IMR-90 (cell line): ENCODE measurements around the gene FMO2. TPM values are rescaled to one million over a fixed set of nuclear protein-coding genes. Genes with fewer than 3 reads are reported as not detected.

ENCODE experiments used
- ATAC-seq: fragments of 200-7000 bp; cut with Tn5 transposase; 2 replicates; pipeline ENCODE4 v1.9.1; 2020; ENCODE audit warnings: low read depth, mild to moderate bottlenecking, moderate library complexity
- BruUV-seq: library from RNA; stranded (reverse); fragments of 400-500 nt; replicated peaks from 2 replicates; lab custom pipeline; 2021; lab: Mats Ljungman, UMichigan
- CTCF ChIA-PET: fragments of 300-600 bp; formaldehyde crosslinking; extraction: SDS; loops from one replicate; lab custom pipeline; 2021; ENCODE audit warnings: antibody characterized with exemption; lab: Yijun Ruan, JAX
- POLR2A ChIA-PET: fragments of 300-600 bp; sonication (Branson Sonifier 250); formaldehyde crosslinking; loops from one replicate; lab custom pipeline; 2022; ENCODE audit warnings: antibody characterized with exemption; ENCODE audit not compliant: unreplicated experiment; lab: Charles Lee
- DNase-seq: peaks from one replicate; pipeline ENCODE4 v3.0.0; 2013
- H2AFZ ChIP-seq: replicated peaks from 2 replicates; pipeline ENCODE3; 2013; ENCODE audit warnings: low read length, mild to moderate bottlenecking; ENCODE audit not compliant: poor library complexity
- H2AK5ac ChIP-seq: 2 replicates; pipeline ENCODE4 v1.6.1; 2013; ENCODE audit warnings: low read depth, low read length, inconsistent platforms
- H2AK9ac ChIP-seq: replicated peaks from 2 replicates; pipeline ENCODE3; 2013; ENCODE audit warnings: mild to moderate bottlenecking, low read depth, low read length, moderate library complexity; ENCODE audit not compliant: poor library complexity
- H2BK120ac ChIP-seq: 2 replicates; pipeline ENCODE4 v1.6.1; 2013; ENCODE audit warnings: low read depth, low read length, inconsistent platforms
- H2BK15ac ChIP-seq: 3 replicates; pipeline ENCODE4 v1.6.1; 2013; ENCODE audit warnings: low read depth, low read length, inconsistent platforms
- H2BK20ac ChIP-seq: 2 replicates; pipeline ENCODE4 v1.6.1; 2013; ENCODE audit warnings: low read depth, mild to moderate bottlenecking, inconsistent platforms, low read length, moderate library complexity
- H2BK5ac ChIP-seq: 2 replicates; pipeline ENCODE4 v1.6.1; 2013; ENCODE audit warnings: mild to moderate bottlenecking, low read depth, low read length, inconsistent platforms; ENCODE audit not compliant: poor library complexity, severe bottlenecking
- H3K14ac ChIP-seq: replicated peaks from 2 replicates; pipeline ENCODE4 v1.6.1; 2013; ENCODE audit warnings: low read depth, low read length, inconsistent platforms
- H3K18ac ChIP-seq: 2 replicates; pipeline ENCODE4 v1.6.1; 2013; ENCODE audit warnings: low read depth, low read length, control low read depth
- H3K23ac ChIP-seq: 2 replicates; pipeline ENCODE4 v1.6.1; 2013; ENCODE audit warnings: low read depth, low read length, inconsistent platforms
- H3K27ac ChIP-seq: 2 replicates; pipeline ENCODE4 v1.5.1; 2013; ENCODE audit warnings: mild to moderate bottlenecking, control low read depth, low read length; ENCODE audit not compliant: insufficient read depth
- H3K27me3 ChIP-seq: 2 replicates; pipeline ENCODE4 v1.6.1; 2013; ENCODE audit warnings: low read length; ENCODE audit not compliant: control insufficient read depth, insufficient read depth
- H3K36me3 ChIP-seq: 2 replicates; pipeline ENCODE4 v1.6.1; 2013; ENCODE audit warnings: low read length, mixed read lengths; ENCODE audit not compliant: control insufficient read depth, insufficient read depth
- H3K4ac ChIP-seq: 2 replicates; pipeline ENCODE4 v1.6.1; 2013; ENCODE audit warnings: low read depth, low read length, inconsistent platforms
- H3K4me1 ChIP-seq: 2 replicates; pipeline ENCODE4 v1.6.1; 2013; ENCODE audit warnings: low read length, mixed read lengths; ENCODE audit not compliant: control insufficient read depth, insufficient read depth
- H3K4me2 ChIP-seq: 2 replicates; pipeline ENCODE4 v1.6.1; 2013; ENCODE audit warnings: low read depth, mild to moderate bottlenecking, control low read depth, low read length, moderate library complexity
- H3K4me3 ChIP-seq: 2 replicates; pipeline ENCODE4 v1.5.1; 2013; ENCODE audit warnings: low read depth, mild to moderate bottlenecking, control low read depth, low read length, moderate library complexity; ENCODE audit not compliant: insufficient read depth
- H3K56ac ChIP-seq: 2 replicates; pipeline ENCODE4 v1.6.1; 2013; ENCODE audit warnings: low read length, inconsistent platforms; ENCODE audit not compliant: insufficient read depth; ENCODE audit errors: extremely low read depth
- H3K79me1 ChIP-seq, 2 experiments: 2 replicates each; pipeline ENCODE4 v1.6.1; 2013; ENCODE audit warnings: low read length in 2 of 2, inconsistent platforms in 1 of 2, low read depth in 1 of 2
- H3K9ac ChIP-seq: 2 replicates; pipeline ENCODE4 v1.6.1; 2013; ENCODE audit warnings: low read depth, low read length, control low read depth
- H3K9me1 ChIP-seq: 2 replicates; pipeline ENCODE4 v1.6.1; 2013; ENCODE audit warnings: low read length, inconsistent platforms; ENCODE audit not compliant: insufficient read depth
- H3K9me3 ChIP-seq: 2 replicates; pipeline ENCODE4 v1.6.1; 2013; ENCODE audit warnings: low read length; ENCODE audit not compliant: control insufficient read depth, insufficient read depth
- H4K20me1 ChIP-seq: 2 replicates; pipeline ENCODE4 v1.6.1; 2013; ENCODE audit warnings: low read length, inconsistent platforms; ENCODE audit not compliant: insufficient read depth
- H4K5ac ChIP-seq: 2 replicates; pipeline ENCODE4 v1.6.1; 2013; ENCODE audit warnings: mild to moderate bottlenecking, low read depth, low read length, control low read depth
- H4K8ac ChIP-seq, 2 experiments: 2 replicates each; pipeline ENCODE4 v1.6.1; 2013; ENCODE audit warnings: low read depth in 2 of 2, low read length in 2 of 2, control low read depth in 1 of 2, inconsistent platforms in 1 of 2
- H4K91ac ChIP-seq: 2 replicates; pipeline ENCODE4 v1.6.1; 2013; ENCODE audit warnings: low read depth, low read length, inconsistent platforms; ENCODE audit not compliant: insufficient read depth
- BHLHE40 ChIP-seq: fragments of 150-350 bp; IDR thresholded peaks from 2 replicates; pipeline ENCODE4 v1.6.1; 2016; ENCODE audit warnings: mild to moderate bottlenecking, low read depth, low read length
- CEBPB ChIP-seq: IDR thresholded peaks from 2 replicates; pipeline ENCODE4 v1.6.1; 2012; ENCODE audit warnings: low read depth, low read length, improper control_type of control experiment
- CHD1 ChIP-seq: IDR thresholded peaks from 2 replicates; pipeline ENCODE4 v1.6.1; 2012; ENCODE audit warnings: low read depth, low read length, improper control_type of control experiment
- FOS ChIP-seq: fragments of 150-350 bp; IDR thresholded peaks from 2 replicates; pipeline ENCODE4 v1.6.1; 2016; ENCODE audit warnings: low read depth, low read length
- MAFK ChIP-seq: IDR thresholded peaks from 2 replicates; pipeline ENCODE4 v1.6.1; 2012; ENCODE audit warnings: low read depth, low read length, improper control_type of control experiment
- NFE2L2 ChIP-seq: fragments of 150-350 bp; IDR thresholded peaks from 2 replicates; pipeline ENCODE4 v1.6.1; 2016; ENCODE audit warnings: low read depth, mild to moderate bottlenecking, low read length
- RAD21 ChIP-seq: IDR thresholded peaks from 2 replicates; pipeline ENCODE4 v1.6.1; 2012; ENCODE audit warnings: low read length, improper control_type of control experiment
- RFX5 ChIP-seq: IDR thresholded peaks from 2 replicates; pipeline ENCODE4 v1.8.0; 2012; ENCODE audit warnings: low read depth, mild to moderate bottlenecking, low read length, moderate library complexity
- dilution Hi-C: fragments of 300-500 bp; cut with HindIII; formaldehyde crosslinking; loops from one replicate; pipeline ENCODE4 v1.14.3; 2018; ENCODE audit warnings: low sequenced_read_pairs; ENCODE audit not compliant: unreplicated experiment
- in situ Hi-C: fragments of 300-500 bp; cut with MboI; formaldehyde crosslinking; loops from 3 replicates; pipeline ENCODE4 v1.14.3; 2019; ENCODE audit warnings: low sequenced_read_pairs, inconsistent platforms, mixed read lengths
- intact Hi-C: fragments of 100-400 bp; cut with micrococcal nuclease; formaldehyde crosslinking; loops from 2 replicates; pipeline ENCODE4 v1.10.0; 2022
- polyA plus RNA-seq, 3 experiments: library from polyadenylated mRNA; depleted of rRNA; stranded (reverse); fragments of >200 nt; gene quantifications; 2 replicates each; pipeline ENCODE4 v1.2.3, GENCODE V29; 2012; ENCODE audit warnings: low replicate concordance in 1 of 3
- total RNA-seq: library from RNA; depleted of rRNA; stranded (reverse); fragments of >200 nt; gene quantifications from 2 replicates; pipeline ENCODE4 v1.2.3, GENCODE V29; 2012
- TF ChIP-seq, protein P1 (sequence below): fragments of 150-350 bp; IDR thresholded peaks from 2 replicates; pipeline ENCODE4 v1.6.1; 2016; ENCODE audit warnings: low read depth, mild to moderate bottlenecking, low read length, moderate library complexity, borderline replicate concordance
- TF ChIP-seq, protein P2 (sequence below): fragments of 150-350 bp; IDR thresholded peaks from 2 replicates; pipeline ENCODE4 v1.6.1; 2017; ENCODE audit warnings: mild to moderate bottlenecking, antibody characterized with exemption, low read length, low read depth

Gene FMO2
- total and polyA plus RNA-seq, 2 of the 4 experiments (the other 2 are of a cell fraction): under 0.01 to 0.05 TPM

DNA sequence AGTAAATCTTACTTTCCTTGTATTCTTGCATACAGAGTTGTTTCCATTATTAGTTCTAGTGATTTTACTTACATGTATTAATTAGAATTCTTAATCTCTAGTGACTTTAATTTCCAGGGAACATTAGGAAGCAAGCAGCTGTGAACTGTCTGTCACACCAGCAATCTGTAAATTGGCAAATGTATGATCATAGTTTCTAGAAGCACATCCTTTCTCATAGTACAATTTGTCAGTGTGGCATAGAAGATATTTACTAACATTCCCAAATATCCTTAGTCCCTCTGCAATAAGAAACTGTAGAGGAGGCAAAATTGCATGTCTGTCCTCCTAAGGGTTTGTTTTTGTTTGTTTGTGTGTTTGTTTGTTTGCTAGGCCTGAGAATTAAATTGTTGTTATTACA is 46.2 kb downstream of the FMO2 start:
- no peak overlapping the region for H2AFZ ChIP-seq
- H4K20me1 ChIP-seq: no peaks in the 10 kb centered on the region
- H2BK5ac ChIP-seq: no peak overlapping the region
- no peak overlapping the region for H3K27ac ChIP-seq
- H2BK120ac ChIP-seq: no peak overlapping the region
- no peak overlapping the region for H2AK9ac ChIP-seq
- no peaks in the 10 kb centered on the region for H3K9me1 ChIP-seq
- H2AK5ac ChIP-seq: no peak overlapping the region
- no peak overlapping the region for H3K4me2 ChIP-seq
- H3K4me1 ChIP-seq: no peaks in the 10 kb centered on the region
- no peaks in the 10 kb centered on the region for H3K9me3 ChIP-seq
- intact Hi-C loops: no loop called here
- DNase-seq: no peak
- H3K79me1 ChIP-seq: no peaks in the 10 kb centered on the region
- H3K27me3 ChIP-seq: no peaks in the 10 kb centered on the region
- in situ Hi-C loops: loop anchor here (5.0 to 10.0 kb wide), 2 partner anchors 149 to 257 kb away; no protein-coding TSS in a partner anchor
- BruUV-seq: no TSS peak
- no peaks in the 10 kb centered on the region for H3K36me3 ChIP-seq
- dilution Hi-C loops: no loop called here
- H3K4ac ChIP-seq: no peak overlapping the region
- no peak overlapping the region for H2BK15ac ChIP-seq
- H4K8ac ChIP-seq: no peak overlapping the region
- no peak overlapping the region for H3K18ac ChIP-seq
- H4K91ac ChIP-seq: no peak overlapping the region
- no peak overlapping the region for H3K14ac ChIP-seq
- H3K9ac ChIP-seq: no peak overlapping the region
- TF ChIP-seq RAD21 (no peak), FOS (no peak), RFX5 (no peak), CEBPB (no peak), MAFK (no peak), BHLHE40 (no peak), NFE2L2 (no peak), CHD1 (no peak)
- TF ChIP-seq, protein P1, sequence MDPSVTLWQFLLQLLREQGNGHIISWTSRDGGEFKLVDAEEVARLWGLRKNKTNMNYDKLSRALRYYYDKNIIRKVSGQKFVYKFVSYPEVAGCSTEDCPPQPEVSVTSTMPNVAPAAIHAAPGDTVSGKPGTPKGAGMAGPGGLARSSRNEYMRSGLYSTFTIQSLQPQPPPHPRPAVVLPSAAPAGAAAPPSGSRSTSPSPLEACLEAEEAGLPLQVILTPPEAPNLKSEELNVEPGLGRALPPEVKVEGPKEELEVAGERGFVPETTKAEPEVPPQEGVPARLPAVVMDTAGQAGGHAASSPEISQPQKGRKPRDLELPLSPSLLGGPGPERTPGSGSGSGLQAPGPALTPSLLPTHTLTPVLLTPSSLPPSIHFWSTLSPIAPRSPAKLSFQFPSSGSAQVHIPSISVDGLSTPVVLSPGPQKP: no peak
- TF ChIP-seq, protein P2, sequence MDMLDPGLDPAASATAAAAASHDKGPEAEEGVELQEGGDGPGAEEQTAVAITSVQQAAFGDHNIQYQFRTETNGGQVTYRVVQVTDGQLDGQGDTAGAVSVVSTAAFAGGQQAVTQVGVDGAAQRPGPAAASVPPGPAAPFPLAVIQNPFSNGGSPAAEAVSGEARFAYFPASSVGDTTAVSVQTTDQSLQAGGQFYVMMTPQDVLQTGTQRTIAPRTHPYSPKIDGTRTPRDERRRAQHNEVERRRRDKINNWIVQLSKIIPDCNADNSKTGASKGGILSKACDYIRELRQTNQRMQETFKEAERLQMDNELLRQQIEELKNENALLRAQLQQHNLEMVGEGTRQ: no peak
- H3K4me3 ChIP-seq: no peak overlapping the region
- ChIA-PET CTCF (interaction anchor here (0.6 kb wide), 1 partner anchor 17 kb away, joined by 5 read pairs; the partner anchor contains the start of gene FMO1), POLR2A (no interaction called here)
- ATAC-seq: no peak
- H4K5ac ChIP-seq: no peak overlapping the region
- no peak overlapping the region for H3K23ac ChIP-seq
- H3K56ac ChIP-seq: no peak overlapping the region
- H2BK20ac ChIP-seq: no peak overlapping the region
